ENCODE data around the gene ASIC5.

The ASIC5 gene

GRCh38 chr4:155879767-155880166 is 13.7 kb upstream of the ASIC5 start:
- DNase-seq (ENCODE audit: low read depth in 2 of 2) = no peak

- no peak for DNase-seq (ENCODE audit: low read depth in 2 of 2)
These were observed 12.5 kb upstream of the ASIC5 start for GRCh38 chr4:155878611-155879010.

GRCh38 chr4:155877971-155878370 is 11.9 kb upstream of the ASIC5 start:
- DNase-seq (ENCODE audit: low read depth in 2 of 2) = no peak

- DNase-seq (ENCODE audit: low read depth in 2 of 2) = no peak
These were observed 9.8 kb upstream of the ASIC5 start for GRCh38 chr4:155875878-155876277.

- no peak for DNase-seq (ENCODE audit: low read depth in 2 of 2)
These were observed 10.2 kb downstream of the ASIC5 start for GRCh38 chr4:155855897-155856296.

GRCh38 chr4:155854582-155855226 is 11.4 kb downstream of the ASIC5 start:
- DNase-seq (ENCODE audit: low read depth in 2 of 2) = no peak

DNA sequence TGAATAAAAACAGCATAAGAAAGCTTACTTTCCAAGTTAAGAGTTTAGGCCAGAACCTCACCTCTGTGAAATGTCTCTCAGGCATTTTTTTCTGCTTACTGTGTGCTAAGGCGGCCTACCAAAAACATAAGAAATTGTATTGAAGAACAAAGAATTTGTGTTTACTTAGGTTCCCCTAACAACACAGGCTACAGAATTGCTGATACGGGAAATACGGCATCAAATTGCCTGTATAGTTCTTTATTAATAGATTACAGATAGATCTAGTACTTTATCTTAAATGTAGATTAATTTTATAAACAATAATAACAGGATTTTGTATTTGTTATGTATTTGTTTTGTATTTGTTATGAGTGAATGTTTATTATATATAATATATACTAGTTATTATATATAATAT is 12.9 kb downstream of the ASIC5 start:
- DNase-seq (ENCODE audit: low read depth in 2 of 2) = no peak

DNA sequence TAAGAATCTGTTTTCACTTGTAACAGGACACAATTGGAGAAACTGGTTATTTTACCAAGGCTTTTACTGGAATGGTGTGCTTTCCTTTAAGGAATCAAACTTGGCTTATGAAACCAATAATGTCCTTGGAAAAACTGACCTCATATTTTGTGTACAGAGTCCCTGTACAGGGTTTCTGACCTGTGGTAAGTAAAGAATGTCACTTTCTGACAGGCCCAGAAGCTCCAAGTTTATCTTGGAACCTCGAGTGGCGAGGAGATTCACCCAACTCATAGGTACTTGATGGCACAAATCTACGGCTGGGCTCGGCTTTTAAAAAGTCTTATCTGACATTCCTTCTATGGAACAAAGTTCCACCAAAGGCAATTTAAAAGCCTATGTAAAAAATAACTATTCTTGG is 17.0 kb downstream of the ASIC5 start:
- DNase-seq (ENCODE audit: low read depth in 2 of 2) = no peak

DNA sequence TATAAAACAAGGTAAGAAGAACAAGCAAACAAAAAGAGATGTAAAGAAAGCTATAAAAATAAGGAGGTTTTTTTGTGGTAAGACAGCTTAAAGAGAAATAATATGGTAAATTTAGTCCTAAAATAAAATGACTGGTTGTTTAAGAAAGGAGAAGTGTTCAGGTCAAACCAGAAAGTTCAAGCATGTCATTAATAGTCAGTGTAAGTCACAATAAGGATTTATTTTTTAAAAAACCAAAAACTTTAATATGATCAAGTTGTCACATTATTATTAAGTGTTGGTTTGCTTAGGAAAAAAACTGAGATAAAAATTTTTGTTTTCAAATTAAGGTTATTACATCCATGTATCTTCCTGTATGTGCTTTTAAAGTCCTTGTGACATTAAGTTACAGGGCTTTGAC is 19.1 kb downstream of the ASIC5 start:
- DNase-seq (ENCODE audit: low read depth in 2 of 2) = no peak

- DNase-seq (ENCODE audit: low read depth in 2 of 2) = no peak
These were observed 24.0 kb downstream of the ASIC5 start for GRCh38 chr4:155842080-155842479.

- no peak for DNase-seq (ENCODE audit: low read depth in 2 of 2)
These were observed 28.8 kb downstream of the ASIC5 start for GRCh38 chr4:155837203-155837796.

DNA sequence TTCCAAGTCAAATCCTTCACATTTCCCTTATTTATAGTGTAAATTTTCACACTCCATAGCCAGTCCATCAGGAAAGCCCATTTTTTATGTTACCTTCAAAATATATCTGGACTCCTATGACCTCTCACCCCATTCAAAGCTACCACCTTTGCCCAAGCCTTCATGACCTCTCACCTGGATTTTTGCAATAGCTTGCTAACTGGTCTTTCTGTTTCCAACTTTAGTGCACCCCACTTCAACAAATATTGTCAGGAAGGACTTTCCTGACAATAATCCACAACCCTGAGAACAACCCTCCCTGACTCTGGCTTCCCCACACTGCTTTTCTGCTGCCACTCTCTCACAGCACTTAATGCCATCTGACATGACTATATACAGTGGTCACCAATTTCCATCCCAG is 33.4 kb downstream of the ASIC5 start:
- DNase-seq (ENCODE audit: low read depth in 2 of 2) = no peak

GRCh38 chr4:155828628-155829027 is 37.4 kb downstream of the ASIC5 start:
- DNase-seq (ENCODE audit: low read depth in 2 of 2) = no peak

DNA sequence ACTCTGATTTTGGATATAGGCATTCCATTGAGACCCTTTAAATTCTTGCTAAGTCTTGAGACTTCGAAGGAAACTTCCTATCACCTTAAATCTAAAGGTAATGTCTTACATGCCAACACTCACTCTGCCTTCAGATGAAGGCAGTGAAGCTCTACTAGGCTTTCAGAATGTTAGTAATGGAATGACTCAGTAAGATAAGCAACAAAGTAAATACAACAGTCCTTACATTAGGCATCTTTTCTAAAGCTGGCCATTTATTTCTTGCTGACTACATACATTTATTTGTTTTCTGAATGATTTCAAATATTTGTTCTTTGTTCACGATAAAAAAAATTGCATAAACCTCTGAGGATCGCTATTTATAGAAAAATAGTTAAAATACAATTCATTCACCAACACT is 43.5 kb downstream of the ASIC5 start:
- no peak for DNase-seq (ENCODE audit: low read depth in 2 of 2)

DNA sequence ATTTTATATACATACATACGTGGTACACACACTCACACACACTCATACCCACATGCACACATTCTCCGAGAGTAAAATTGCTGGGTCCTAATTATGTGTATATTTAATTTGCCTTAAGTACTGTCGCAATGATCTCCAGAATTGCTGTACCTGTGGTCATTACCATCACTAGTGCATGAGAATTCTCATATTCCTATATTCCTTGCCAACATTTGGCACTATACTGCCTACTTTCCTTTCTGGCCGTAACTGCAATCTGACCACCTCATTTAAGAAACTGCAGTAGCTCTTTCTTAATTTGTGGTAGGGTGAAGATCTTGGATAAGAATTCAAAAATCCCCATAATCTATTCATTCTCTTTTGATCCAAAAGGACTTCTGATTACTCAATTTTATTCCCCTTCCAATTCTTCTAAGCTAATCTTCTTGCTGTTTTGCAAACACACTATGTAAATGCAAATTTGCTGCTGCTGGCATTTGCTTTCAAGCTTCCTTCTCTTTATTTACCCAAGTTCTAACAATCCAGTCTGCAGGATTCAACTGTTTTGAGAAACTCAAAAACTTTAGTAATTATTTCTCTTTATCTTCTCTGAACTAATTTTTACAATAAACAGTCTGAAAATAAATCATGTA is 45.1 kb downstream of the ASIC5 start:
- no peak for DNase-seq (ENCODE audit: low read depth in 2 of 2)

DNA sequence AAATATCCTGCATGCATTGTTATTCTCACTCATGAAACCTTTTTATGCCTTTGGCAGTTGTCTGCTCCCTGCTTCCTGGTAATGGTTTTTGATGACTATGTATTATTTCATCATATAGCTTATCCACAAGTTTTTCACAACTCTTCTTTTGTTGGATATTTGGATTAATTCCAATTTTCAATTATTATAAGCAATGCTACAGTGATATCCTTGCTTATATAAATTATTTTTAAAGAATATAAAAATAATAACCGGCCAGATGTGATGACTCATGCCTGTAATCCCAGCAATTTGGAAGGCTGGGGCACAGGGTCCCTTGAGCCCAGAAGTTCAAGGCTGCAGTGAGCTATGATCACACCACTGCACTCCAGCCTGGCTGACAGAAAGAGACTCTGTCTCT is 47.0 kb downstream of the ASIC5 start:
- no peak for DNase-seq (ENCODE audit: low read depth in 2 of 2)

- DNase-seq (ENCODE audit: low read depth in 2 of 2) = no peak
These were observed 47.4 kb downstream of the ASIC5 start for GRCh38 chr4:155818639-155819038.

DNA sequence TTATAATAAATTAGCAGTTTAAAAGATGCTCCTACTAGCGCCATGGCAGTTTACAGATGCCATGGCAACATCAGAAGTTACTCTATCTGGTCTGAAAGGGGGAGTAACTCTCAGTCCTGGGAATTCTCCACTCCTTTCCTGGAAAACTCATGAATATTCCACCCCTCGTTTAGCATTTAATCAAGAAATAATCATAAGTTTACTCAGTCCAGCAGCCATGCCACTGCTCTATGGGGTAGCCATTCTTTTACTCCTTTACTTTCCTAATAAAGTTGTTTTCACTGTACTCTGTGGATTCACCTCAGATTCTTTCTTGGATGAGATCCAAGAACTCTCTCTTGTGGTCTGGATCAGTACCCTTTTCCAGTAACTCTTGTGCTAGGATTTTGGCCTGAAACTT is 55.0 kb downstream of the ASIC5 start:
- no peak for DNase-seq (ENCODE audit: low read depth in 2 of 2)

GRCh38 chr4:155809835-155810234 is 56.2 kb downstream of the ASIC5 start:
- DNase-seq (ENCODE audit: low read depth in 2 of 2) = no peak

DNA sequence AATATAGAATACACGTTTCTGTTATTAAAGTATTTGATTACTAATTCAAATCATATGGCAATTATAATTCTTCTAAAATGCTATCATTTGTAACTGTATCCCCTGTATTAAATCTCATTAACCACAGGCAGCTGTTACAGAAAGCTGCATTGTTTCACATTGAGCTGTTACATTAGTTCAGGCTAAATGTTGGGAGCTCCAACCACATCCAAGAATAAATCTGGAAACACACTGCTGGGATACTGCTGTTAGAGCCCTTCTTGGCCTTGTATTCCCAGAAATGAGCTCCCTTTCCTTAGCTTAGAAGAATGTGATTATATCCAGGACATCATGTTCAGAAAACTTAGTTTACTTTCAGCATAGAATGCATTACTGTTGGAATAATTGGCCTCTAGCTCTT is 59.1 kb downstream of the ASIC5 start:
- DNase-seq (ENCODE audit: low read depth in 2 of 2) = no peak

- no peak for DNase-seq (ENCODE audit: low read depth in 2 of 2)
These were observed 61.1 kb downstream of the ASIC5 start for GRCh38 chr4:155805016-155805415.

DNA sequence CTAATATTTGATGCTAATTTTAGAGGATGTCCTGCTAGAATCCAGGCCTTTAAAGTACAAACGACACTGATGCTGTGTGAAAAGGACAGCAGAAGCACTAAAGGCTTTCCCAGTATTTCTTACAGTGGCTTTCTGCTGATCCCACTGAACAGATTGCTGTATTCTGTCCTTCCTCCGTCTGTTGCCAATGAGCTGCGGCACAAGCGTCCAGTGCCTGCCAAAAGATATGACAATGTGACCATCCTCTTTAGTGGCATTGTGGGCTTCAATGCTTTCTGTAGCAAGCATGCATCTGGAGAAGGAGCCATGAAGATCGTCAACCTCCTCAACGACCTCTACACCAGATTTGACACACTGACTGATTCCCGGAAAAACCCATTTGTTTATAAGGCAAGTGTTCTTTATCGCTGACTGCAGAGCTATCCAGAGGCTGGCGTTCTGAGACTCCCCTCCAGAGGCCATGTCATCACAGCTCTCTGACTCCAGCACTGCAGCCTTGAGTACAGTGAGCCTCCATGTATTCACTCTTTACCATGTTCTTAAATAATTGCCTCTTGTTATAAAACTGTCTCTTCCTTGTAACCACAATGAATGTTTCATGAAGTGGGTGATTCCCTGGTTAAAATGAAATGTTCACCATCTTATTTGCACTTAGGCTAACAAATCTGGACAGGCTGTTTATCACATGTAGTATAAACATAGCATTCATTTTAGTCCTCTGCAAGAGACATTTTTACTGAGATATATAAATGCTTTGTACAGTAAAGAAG is 63.7 kb downstream of the ASIC5 start:
- DNase-seq (ENCODE audit: low read depth in 2 of 2) = no peak
